Transverse colon (tissue), 4 donors: Measurements from ENCODE around the gene RABL6.
"Not testable (repeated sequence)": the region's sequence is repeated elsewhere in the genome, so short reads cannot be mapped to it uniquely, and the experiment has no call there.

Source experiments
- POLR2A ChIP-seq: fragments of 450-650 bp; IDR thresholded peaks from one replicate; pipeline ENCODE4 v1.6.1; 2016; ENCODE audit warnings: antibody characterized with exemption, mild to moderate bottlenecking, moderate library complexity
- POLR2AphosphoS5 ChIP-seq, 3 donors: sonication (generic); formaldehyde crosslinking; IDR thresholded peaks; one replicate each; pipeline ENCODE4 v1.6.1; 2016; ENCODE audit warnings: antibody characterized with exemption in 3 of 3
- TF ChIP-seq, protein P1 (sequence below), 5 experiments: fragments of 200-600 bp in 3 of 5; fragments of 450-650 bp in 2 of 5; sonication (generic) in 3 of 5; IDR thresholded peaks; 1 replicate in 2 of 5; 2 replicates in 3 of 5; pipeline ENCODE4 v1.5.1; 2016 to 2017; ENCODE audit warnings: antibody characterized with exemption in 5 of 5, inconsistent platforms in 3 of 5, mild to moderate bottlenecking in 2 of 5, moderate library complexity in 1 of 5

GRCh38 chr9:136843801-136844740, 36.3 kb downstream of the RABL6 start:
- TF ChIP-seq, protein P1, sequence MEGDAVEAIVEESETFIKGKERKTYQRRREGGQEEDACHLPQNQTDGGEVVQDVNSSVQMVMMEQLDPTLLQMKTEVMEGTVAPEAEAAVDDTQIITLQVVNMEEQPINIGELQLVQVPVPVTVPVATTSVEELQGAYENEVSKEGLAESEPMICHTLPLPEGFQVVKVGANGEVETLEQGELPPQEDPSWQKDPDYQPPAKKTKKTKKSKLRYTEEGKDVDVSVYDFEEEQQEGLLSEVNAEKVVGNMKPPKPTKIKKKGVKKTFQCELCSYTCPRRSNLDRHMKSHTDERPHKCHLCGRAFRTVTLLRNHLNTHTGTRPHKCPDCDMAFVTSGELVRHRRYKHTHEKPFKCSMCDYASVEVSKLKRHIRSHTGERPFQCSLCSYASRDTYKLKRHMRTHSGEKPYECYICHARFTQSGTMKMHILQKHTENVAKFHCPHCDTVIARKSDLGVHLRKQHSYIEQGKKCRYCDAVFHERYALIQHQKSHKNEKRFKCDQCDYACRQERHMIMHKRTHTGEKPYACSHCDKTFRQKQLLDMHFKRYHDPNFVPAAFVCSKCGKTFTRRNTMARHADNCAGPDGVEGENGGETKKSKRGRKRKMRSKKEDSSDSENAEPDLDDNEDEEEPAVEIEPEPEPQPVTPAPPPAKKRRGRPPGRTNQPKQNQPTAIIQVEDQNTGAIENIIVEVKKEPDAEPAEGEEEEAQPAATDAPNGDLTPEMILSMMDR (IDR thresholded peaks at IDR 0.05), result peak; percentile 76 to 90 (median 82)
- TF ChIP-seq POLR2A; POLR2AphosphoS5 (IDR thresholded peaks at IDR 0.05): not testable (repeated sequence)
